GM12878 (cell line): ENCODE measurements around the gene MPPED1. TPM values are rescaled to one million over a fixed set of nuclear protein-coding genes. Genes with fewer than 3 reads are reported as not detected.

Experiments used
- ATAC-seq: fragments of 200-7000 bp; cut with Tn5 transposase; 3 replicates; pipeline ENCODE4 v1.9.1; 2020; ENCODE audit warnings: mild to moderate bottlenecking, moderate library complexity
- BruUV-seq: library from RNA; stranded (reverse); fragments of 400-500 nt; replicated peaks from 2 replicates; lab custom pipeline; 2021; lab: Mats Ljungman, UMichigan
- CTCF ChIA-PET: fragments of 300-600 bp; sonication (Branson Sonifier 250); formaldehyde crosslinking; extraction: SDS; loops from one replicate; lab custom pipeline; 2021; ENCODE audit warnings: inconsistent platforms; lab: Yijun Ruan, JAX
- POLR2A ChIA-PET: fragments of 350-600 bp; formaldehyde crosslinking; extraction: SDS; loops from one replicate; lab custom pipeline; 2021; ENCODE audit warnings: inconsistent platforms; lab: Charles Lee
- RAD21 ChIA-PET: fragments of 300-600 bp; sonication (Branson Sonifier 250); formaldehyde crosslinking; loops from one replicate; lab custom pipeline; 2023; ENCODE audit warnings: antibody characterized with exemption; ENCODE audit not compliant: unreplicated experiment; lab: Charles Lee
- SMC1A ChIA-PET: fragments of 300-600 bp; sonication (Branson Sonifier 250); formaldehyde crosslinking; loops from one replicate; lab custom pipeline; 2023; ENCODE audit not compliant: unreplicated experiment, uncharacterized antibody; lab: Charles Lee
- DNase-seq: peaks from one replicate; pipeline ENCODE4 v3.0.0-alpha.2; 2011; ENCODE audit warnings: low read depth, low spot score
- FAIRE-seq: peaks from 3 replicates; lab custom pipeline; 2011; peaks lifted over from hg19 to GRCh38; lab: Jason Lieb, UNC
- H2AFZ ChIP-seq: 2 replicates; pipeline ENCODE4 v1.6.0; 2011; ENCODE audit warnings: low read depth, low read length, control low read depth; ENCODE audit not compliant: control insufficient read depth
- H3K27ac ChIP-seq: 2 replicates; pipeline ENCODE4 v1.5.1; 2011; ENCODE audit warnings: control low read depth; ENCODE audit not compliant: control insufficient read depth, insufficient read depth
- H3K27me3 ChIP-seq, 2 experiments: replicated peaks in 1 of 2; 2 replicates each; pipeline versions ENCODE4 v1.6.0 to v1.6.1; 2011; ENCODE audit warnings: low read length in 1 of 2; ENCODE audit not compliant: control insufficient read depth in 2 of 2, insufficient read depth in 2 of 2
- H3K36me3 ChIP-seq, 2 experiments: 2 replicates each; pipeline ENCODE4 v1.5.1; 2011; ENCODE audit warnings: low read length in 1 of 2; ENCODE audit not compliant: control insufficient read depth in 2 of 2, insufficient read depth in 2 of 2
- H3K4me1 ChIP-seq: 2 replicates; pipeline ENCODE4 v1.6.1; 2011; ENCODE audit warnings: mild to moderate bottlenecking, low read length, moderate library complexity, mixed read lengths; ENCODE audit not compliant: control insufficient read depth, insufficient read depth
- H3K4me2 ChIP-seq: 2 replicates; pipeline ENCODE4 v1.6.0; 2011; ENCODE audit warnings: control low read depth; ENCODE audit not compliant: control insufficient read depth, insufficient read depth
- H3K4me3 ChIP-seq: fragments of 200-600 bp; sonication (generic); 2 replicates; pipeline ENCODE4 v1.5.1; 2016
- H3K79me2 ChIP-seq: 2 replicates; pipeline ENCODE4 v1.6.0; 2011; ENCODE audit warnings: low read length; ENCODE audit not compliant: control insufficient read depth, insufficient read depth
- H3K9ac ChIP-seq: 2 replicates; pipeline ENCODE4 v1.8.0; 2011; ENCODE audit warnings: low read length, control low read depth, mixed read lengths; ENCODE audit not compliant: control insufficient read depth, insufficient read depth
- H3K9me3 ChIP-seq: replicated peaks from 3 replicates; pipeline ENCODE4 v1.5.1; 2011; ENCODE audit warnings: mild to moderate bottlenecking, low read length; ENCODE audit not compliant: control insufficient read depth, insufficient read depth
- H4K20me1 ChIP-seq: 2 replicates; pipeline ENCODE4 v1.6.0; 2011; ENCODE audit not compliant: control insufficient read depth, insufficient read depth
- ASH2L ChIP-seq: fragments of 300-600, 200-600 bp; sonication (generic); IDR thresholded peaks from 2 replicates; pipeline ENCODE4 v1.6.1; 2017; ENCODE audit warnings: low read depth, mild to moderate bottlenecking, borderline replicate concordance
- BCL11A ChIP-seq: IDR thresholded peaks from 2 replicates; pipeline ENCODE4 v1.6.1; 2011; ENCODE audit warnings: low read depth, low read length
- CBX3 ChIP-seq: fragments of 200-600 bp; sonication (generic); IDR thresholded peaks from 2 replicates; pipeline ENCODE4 v1.6.1; 2016; ENCODE audit warnings: low read depth, borderline replicate concordance
- CEBPB ChIP-seq, 2 experiments: fragments of 150-350 bp in 1 of 2; IDR thresholded peaks; 2 replicates each; pipeline ENCODE4 v1.6.1; 2012 to 2014; ENCODE audit warnings: low read depth in 2 of 2, low read length in 2 of 2, borderline replicate concordance in 1 of 2, inconsistent platforms in 1 of 2
- CHD4 ChIP-seq: fragments of 200-600 bp; sonication (generic); IDR thresholded peaks from 2 replicates; pipeline ENCODE4 v1.6.1; 2016; ENCODE audit warnings: mild to moderate bottlenecking
- EZH2 ChIP-seq: IDR thresholded peaks from 2 replicates; pipeline ENCODE4 v1.6.1; 2012; ENCODE audit warnings: low read depth, mild to moderate bottlenecking, control low read depth, inconsistent platforms, low read length, borderline replicate concordance; ENCODE audit not compliant: control insufficient read depth
- GABPA ChIP-seq: IDR thresholded peaks from 2 replicates; pipeline ENCODE4 v1.6.1; 2014; ENCODE audit warnings: antibody characterized with exemption, low read depth, mild to moderate bottlenecking, inconsistent platforms
- HDAC2 ChIP-seq: fragments of 200-600 bp; sonication (generic); IDR thresholded peaks from 2 replicates; pipeline ENCODE4 v1.6.1; 2017
- IKZF2 ChIP-seq, 2 experiments: fragments of 450-650 bp; IDR thresholded peaks; 2 replicates each; pipeline ENCODE4 v1.6.1; 2017; ENCODE audit warnings: mild to moderate bottlenecking in 2 of 2, moderate library complexity in 2 of 2
- IRF5 ChIP-seq: fragments of 450-650 bp; IDR thresholded peaks from 2 replicates; pipeline ENCODE4 v1.6.1; 2017; ENCODE audit warnings: borderline replicate concordance
- JUNB ChIP-seq: IDR thresholded peaks from 2 replicates; pipeline ENCODE4 v1.6.1; 2016; ENCODE audit warnings: antibody characterized with exemption, mild to moderate bottlenecking
- KAT2A ChIP-seq: conservative IDR thresholded peaks from 2 replicates; pipeline ENCODE4 v1.6.1; 2011; ENCODE audit warnings: low read depth, low read length; ENCODE audit not compliant: control insufficient read depth
- NFIC ChIP-seq: IDR thresholded peaks from 2 replicates; pipeline ENCODE4 v1.6.1; 2012; ENCODE audit warnings: low read depth, mild to moderate bottlenecking, inconsistent platforms, low read length, moderate library complexity
- PML ChIP-seq: IDR thresholded peaks from 2 replicates; pipeline ENCODE4 v1.6.1; 2012; ENCODE audit warnings: low read length, inconsistent platforms
- RAD51 ChIP-seq: fragments of 450-650 bp; IDR thresholded peaks from 2 replicates; pipeline ENCODE4 v1.6.1; 2016; ENCODE audit warnings: moderate library complexity, mild to moderate bottlenecking, inconsistent platforms
- SMC3 ChIP-seq: IDR thresholded peaks from 2 replicates; pipeline ENCODE4 v1.6.1; 2011; ENCODE audit warnings: low read length, improper control_type of control experiment, borderline replicate concordance
- SREBF1 ChIP-seq: IDR thresholded peaks from 2 replicates; pipeline ENCODE4 v1.6.1; 2012; ENCODE audit warnings: mild to moderate bottlenecking, low read length
- YBX1 ChIP-seq: fragments of 450-650 bp; IDR thresholded peaks from 2 replicates; pipeline ENCODE4 v1.6.1; 2016; ENCODE audit warnings: antibody characterized with exemption
- ZNF24 ChIP-seq: fragments of 450-650 bp; IDR thresholded peaks from 2 replicates; pipeline ENCODE4 v1.6.1; 2017; ENCODE audit warnings: antibody characterized with exemption, mild to moderate bottlenecking
- WGBS: methylation state at CpG from one replicate; pipeline ENCODE4 v1.1.6; 2016; ENCODE audit warnings: low lambda C conversion rate; ENCODE audit not compliant: insufficient replicate concordance, insufficient coverage; ENCODE audit errors: missing lambda C conversion rate; 5-methylcytosine and 5-hydroxymethylcytosine counted together
- in situ Hi-C: fragments of 300-500 bp; cut with MboI; formaldehyde crosslinking; loops from 9 replicates; pipeline ENCODE4 v1.14.3; 2018; ENCODE audit warnings: mixed read lengths
- intact Hi-C: fragments of 100-400 bp; cut with micrococcal nuclease; formaldehyde crosslinking; loops from one replicate; pipeline ENCODE4 v1.14.2; 2022; ENCODE audit not compliant: unreplicated experiment
- polyA plus RNA-seq, 11 experiments: library from polyadenylated mRNA; depleted of rRNA in 4 of 11; unstranded in 6 of 11; stranded (reverse) in 5 of 11; fragments of >200 nt; fragmentation: Nextera tagmentation in 4 of 11; fragmentation: Illumina TruSeq in 1 of 11; extraction: Ambion mirVana in 4 of 11; extraction: Trizol in 1 of 11; gene quantifications; 1 replicate in 1 of 11; 2 replicates in 10 of 11; pipeline versions ENCODE4 v1.2.1 to v1.2.3, GENCODE V29; 2011 to 2016; ENCODE audit warnings: inconsistent platforms in 2 of 11, missing spikeins in 2 of 11, low read depth in 1 of 11
- total RNA-seq, 4 experiments: library from RNA; depleted of rRNA in 3 of 4; stranded (reverse); fragments of >200 nt in 3 of 4; fragmentation: Illumina TruSeq in 1 of 4; extraction: Trizol in 1 of 4; gene quantifications; 2 replicates each; pipeline versions ENCODE4 v1.2.1 to v1.2.3, GENCODE V29; 2013 to 2021

The MPPED1 gene
- total and polyA plus RNA-seq, 10 of the 15 experiments (the other 5 are each of a cell fraction or from before 2014, with no cell fraction given) = 0.11 TPM; not detected in 9

- no peak for FAIRE-seq
- Histone ChIP-seq H3K9me3 (no peaks in the 10 kb centered on the region), H3K4me1 (no peaks in the 10 kb centered on the region), H3K4me3 (no peak overlapping the region), H3K27me3 (peaks cover 0 to 4% of the 10 kb centered on the region in 2 experiments; a peak in 3 of 4 replicates), H3K79me2 (no peaks in the 10 kb centered on the region), H4K20me1 (no peaks in the 10 kb centered on the region), H3K27ac (no peak overlapping the region), H2AFZ (no peak overlapping the region), H3K9ac (no peak overlapping the region), H3K36me3 (no peaks in the 10 kb centered on the region), H3K4me2 (no peak overlapping the region)
- no peak for ATAC-seq
- no TSS peak for BruUV-seq
- POLR2A ChIA-PET = no interaction called here
- RAD21 ChIA-PET = no interaction called here
- TF ChIP-seq KAT2A (no peak), CEBPB (IDR thresholded peaks at IDR 0.05; ENCODE audit: borderline replicate concordance in 1 of 2, low read depth in 2 of 2, low read length in 2 of 2) (no peak), PML (no peak), IKZF2 (IDR thresholded peaks at IDR 0.05) (no peak), IRF5 (no peak), CHD4 (no peak), GABPA (no peak), SREBF1 (no peak), CBX3 (no peak), YBX1 (no peak), BCL11A (no peak), JUNB (no peak), ZNF24 (no peak), HDAC2 (no peak), SMC3 (no peak), RAD51 (no peak), NFIC (no peak), EZH2 (no peak), ASH2L (no peak)
- intact Hi-C loops = no loop called here
- SMC1A ChIA-PET = interaction anchor here (1.3 kb wide), 1 partner anchor 437 kb away, joined by 3 read pairs; no protein-coding TSS in a partner anchor
- CTCF ChIA-PET = interaction anchor here (1.1 kb wide), 1 partner anchor 117 kb away, joined by 3 read pairs; no protein-coding TSS in a partner anchor
- WGBS = 30% methylated on average over 3 of the region's 3 CpGs
- no peak for DNase-seq
- in situ Hi-C loops = loop anchor here (10.0 kb wide), 2 partner anchors 435 to 1235 kb away; no protein-coding TSS in a partner anchor
Measured at GRCh38 chr22:43390166-43390565, 21.6 kb upstream of the MPPED1 start.
